Skeletal muscle cell (primary cell): ENCODE data around the gene NAB1.

Source experiments
- DNase-seq: peaks from one replicate; pipeline ENCODE4 v3.0.0-alpha.2; 2010; ENCODE audit warnings: low read depth
- H3K4me3 ChIP-seq: 2 replicates; pipeline ENCODE4 v1.5.1; 2011; ENCODE audit warnings: low read depth, mild to moderate bottlenecking, control low read depth, low read length, moderate library complexity

Gene NAB1

DNA sequence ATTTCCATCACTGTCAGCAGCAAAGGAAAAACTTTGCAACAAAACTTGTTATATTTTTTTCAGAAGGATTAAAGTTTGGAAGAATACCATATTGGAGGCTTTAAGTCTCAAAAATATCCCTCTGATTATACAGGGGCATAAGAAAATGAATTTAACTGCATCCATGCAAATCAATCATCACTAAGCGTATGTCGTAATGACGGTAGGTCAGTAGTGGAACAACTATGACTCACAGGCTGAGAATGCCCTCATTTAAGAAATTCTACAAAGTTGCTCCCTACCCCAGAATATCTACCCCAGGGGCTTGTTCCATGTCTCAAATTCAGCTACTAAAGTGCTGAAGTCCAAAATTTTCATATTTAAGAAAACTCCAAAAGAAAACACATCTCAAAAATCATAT is 12.5 kb upstream of the NAB1 start:
- DNase-seq, result no peak
- H3K4me3 ChIP-seq, result no peak overlapping the region

DNA sequence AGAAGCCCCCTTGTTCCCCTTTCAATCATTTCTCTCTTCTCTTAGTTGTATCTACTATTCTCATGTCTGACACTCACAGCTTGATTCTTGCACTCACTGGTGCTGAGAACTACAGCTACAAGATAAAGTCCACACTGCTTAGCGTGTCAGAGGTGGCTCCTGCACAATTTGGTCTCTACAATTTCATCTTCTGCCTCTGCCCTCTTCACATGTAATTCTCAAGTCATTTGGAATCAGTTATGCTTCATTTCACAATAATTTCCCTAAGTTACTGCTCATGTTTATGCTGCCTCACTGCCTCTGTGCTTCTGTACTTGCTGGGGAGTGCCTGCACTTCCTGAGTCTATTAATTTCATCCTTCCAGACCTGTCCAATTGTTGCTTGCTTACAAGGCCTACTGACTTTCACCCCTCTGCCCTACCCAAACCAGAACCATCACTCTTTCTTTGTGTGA is 11.6 kb upstream of the NAB1 start:
- no peak for DNase-seq
- H3K4me3 ChIP-seq, result no peak overlapping the region

DNA sequence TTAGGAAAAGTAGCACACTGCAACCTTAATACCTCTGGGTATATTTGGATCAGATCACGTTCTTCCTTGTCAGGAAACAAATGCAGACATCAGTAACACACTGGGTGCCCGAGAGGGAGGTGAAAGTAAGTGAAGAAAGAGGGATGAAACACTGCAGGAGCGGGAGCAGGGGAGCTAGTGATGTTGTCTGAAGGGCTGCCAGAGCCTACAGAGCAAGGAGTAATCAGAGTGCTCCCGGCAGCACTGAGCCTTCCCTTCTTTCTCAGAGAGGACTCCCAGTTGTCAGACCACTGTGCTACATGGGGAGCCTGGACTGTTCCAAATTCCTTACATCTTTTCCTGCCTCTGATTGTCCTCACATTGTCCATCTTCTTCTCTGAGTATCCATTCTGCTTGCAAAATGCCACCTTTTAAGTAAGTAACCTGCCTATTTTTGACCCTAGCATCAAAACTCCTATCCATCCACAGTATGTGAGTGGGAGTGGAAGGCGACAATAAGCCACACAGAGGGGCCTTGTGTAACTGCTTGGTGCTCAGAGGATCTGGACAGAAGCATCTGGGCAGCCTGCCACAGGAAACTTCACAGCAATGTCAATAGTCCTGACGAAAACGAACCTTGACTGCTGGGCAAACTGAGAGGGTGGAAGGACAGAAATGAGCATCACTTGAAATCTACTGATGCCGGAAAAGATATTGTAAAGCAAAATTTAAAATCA is 10.8 kb upstream of the NAB1 start:
- no peak for DNase-seq
- H3K4me3 ChIP-seq, result no peak overlapping the region

DNA sequence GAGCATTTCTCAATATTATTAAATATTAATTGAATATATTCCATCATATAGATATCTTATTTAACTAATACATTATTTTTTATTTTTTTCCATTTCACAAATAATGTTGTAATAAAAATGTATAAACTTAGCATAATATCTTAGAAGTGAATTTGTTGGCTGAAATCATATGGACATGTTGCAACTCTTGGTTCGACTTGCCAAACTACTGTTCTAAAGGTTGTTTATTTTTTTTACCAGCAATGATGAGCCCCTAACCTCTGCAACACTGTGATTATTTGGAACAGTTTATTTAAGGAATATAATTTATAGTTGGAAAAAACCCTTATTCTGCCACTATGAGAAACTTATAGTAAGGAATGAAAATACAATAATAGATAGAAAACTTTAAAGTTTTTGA is 8.8 kb upstream of the NAB1 start:
- no peak for DNase-seq
- no peak overlapping the region for H3K4me3 ChIP-seq

DNA sequence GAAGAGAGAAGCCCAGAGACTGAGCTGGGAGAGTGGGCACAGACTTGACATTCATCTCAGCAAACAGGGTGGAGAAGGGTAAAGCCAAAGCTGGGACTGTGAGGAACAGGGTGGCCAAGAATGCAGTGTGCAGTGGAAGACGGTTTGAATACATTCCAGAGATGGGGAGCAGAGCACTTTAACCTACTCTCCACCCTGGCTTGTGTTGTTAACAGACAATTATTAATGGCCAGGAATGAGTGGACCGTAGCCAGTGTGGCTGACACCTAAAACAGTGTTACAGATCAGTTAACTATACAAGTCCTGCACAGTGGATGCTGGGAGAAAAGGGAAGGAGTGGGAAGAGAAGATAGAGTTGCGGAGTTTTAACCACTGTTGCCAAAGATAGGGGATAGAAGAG is 7.4 kb upstream of the NAB1 start:
- DNase-seq, result no peak
- no peak overlapping the region for H3K4me3 ChIP-seq

DNA sequence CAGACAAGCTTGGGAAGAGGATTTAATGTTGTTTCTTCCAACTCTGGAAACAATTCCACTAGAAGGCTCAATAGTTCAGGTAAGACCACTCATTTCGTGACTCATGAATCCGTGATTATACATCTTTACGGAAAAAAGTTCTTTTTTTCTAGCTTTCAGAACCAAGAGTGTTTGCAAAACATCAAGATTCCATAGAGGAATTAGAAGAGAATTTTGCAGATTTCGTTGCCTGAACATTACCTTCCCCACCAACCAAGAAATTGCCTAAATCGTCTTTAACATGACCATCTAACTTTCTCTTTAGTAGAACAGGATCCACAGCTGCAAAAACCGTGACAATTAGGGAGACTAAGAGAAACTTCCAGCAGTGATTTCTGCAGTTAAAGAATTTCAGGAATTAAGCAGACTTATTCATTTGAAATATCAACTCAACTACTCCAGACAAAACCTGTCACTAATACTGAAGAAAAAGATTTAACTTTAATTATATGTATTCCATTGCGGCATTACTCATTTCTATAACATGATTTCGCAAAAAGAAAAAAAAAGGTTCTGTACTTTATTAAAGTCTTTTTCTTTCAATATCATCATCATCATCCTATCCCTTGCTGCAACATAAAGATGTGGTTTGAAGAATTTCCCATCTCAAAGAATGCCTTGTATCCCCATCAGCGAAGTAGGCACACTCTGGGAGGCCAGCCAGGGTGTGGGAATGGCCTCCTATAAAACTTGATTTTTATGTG is 1.9 kb upstream of the NAB1 start:
- no peak for DNase-seq
- H3K4me3 ChIP-seq, result no peak overlapping the region

DNA sequence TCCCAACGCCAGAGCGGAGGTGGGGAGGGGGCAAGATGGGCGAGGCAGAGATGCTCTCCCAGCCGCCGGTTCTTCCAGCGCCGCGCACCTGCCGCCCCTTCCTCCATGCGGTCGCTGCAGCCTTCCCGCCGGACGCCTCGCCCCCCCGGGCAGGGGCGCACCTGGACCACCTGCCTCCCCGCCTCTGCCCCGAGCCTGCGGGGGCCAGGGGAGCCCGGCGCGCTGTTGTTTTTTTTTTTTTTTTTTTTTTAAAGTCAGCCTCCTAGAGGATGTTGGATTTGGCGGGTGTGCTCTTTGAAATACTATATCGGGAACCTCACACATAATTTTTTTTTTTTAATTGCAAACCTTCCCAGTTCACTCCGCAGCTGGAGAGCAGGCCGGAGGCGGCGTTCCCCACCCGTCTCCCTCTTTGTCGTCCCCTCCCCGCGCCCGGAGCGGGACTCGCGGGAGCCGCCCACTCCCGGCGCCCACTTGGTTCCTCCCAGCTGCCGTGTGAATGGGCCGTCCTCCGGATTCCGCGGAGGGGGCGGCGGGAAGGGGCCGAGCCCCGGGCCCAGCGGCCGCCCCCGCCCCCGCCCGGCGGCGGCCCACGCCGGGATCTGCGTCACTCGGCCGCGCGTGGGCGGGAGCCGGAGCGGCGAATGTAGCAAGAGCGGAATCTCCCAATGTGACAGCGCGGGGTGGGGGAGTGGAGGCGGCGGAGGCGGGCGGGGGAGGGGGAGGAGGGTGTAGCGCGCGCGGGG is 421 bp upstream of the NAB1 start:
- peak; percentile 62 for DNase-seq
- H3K4me3 ChIP-seq, result peak overlapping the region; percentile 58

DNA sequence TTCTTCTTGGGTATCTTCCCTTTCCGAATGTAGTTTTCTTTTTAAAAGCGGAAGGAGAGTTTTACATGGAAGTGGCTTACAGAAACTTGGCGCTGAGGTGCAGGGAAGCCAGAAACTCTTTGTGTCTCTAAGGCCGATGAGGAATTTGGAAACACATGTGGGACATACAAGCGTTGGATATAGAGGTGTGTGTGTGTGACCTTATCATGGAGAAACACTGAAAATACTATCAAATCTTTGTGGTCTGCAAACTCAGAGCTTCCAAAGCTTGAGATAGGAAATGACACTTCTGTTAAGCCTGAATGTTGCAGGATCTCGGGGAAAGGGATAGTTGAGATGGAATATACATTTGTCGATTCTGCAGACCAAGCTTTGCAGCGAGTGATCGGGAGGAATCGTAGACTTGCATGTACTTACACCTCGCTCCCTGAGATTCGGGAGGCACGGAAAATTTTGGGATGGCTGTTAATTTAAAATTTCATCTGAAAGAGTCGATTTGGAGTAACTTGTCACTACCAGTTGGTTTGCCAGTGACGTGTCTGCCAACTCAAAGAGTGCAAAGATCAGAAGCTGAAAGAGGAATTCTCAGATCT is 1.0 kb downstream of the NAB1 start:
- H3K4me3 ChIP-seq, result peak overlapping the region; percentile 88
- DNase-seq, result no peak

DNA sequence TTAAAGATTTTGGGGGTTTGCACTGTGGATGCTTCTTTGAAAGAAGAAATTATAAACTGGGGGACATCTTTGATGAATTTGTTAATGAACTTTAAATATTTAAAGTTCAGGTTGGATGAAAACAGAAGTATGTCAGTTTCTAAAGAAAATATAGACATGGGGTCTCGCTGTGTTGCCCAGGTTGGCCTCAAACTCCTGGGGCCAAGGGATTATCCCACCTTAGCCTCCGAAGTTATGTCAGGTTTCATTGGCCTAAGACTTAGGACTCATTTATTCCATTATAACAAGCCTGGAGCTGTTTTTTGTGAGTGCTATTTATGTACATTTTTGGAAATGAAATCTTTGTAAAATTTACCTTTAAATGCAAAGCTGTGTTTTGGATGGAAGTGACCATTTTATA is 2.5 kb downstream of the NAB1 start:
- peak overlapping the region; percentile 1 for H3K4me3 ChIP-seq
- no peak for DNase-seq

DNA sequence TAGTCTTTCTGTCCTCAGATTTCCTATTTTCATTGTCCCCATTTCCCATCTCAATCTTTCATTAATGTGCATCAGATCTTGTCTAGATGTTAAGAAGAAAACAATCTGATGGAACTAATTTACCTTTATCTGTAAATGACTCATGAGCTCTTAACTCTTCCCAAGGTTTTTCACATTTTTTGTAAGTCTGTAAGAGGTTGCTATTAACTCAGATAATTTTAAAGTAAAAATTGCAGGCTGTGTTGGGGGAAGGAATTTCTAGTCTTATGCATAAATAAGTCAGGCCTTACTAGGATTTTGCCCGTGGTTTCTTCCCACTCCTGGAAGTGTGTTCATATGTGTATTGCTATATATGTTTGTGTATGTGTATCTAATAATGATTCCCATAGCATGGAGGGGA is 4.3 kb downstream of the NAB1 start:
- no peak overlapping the region for H3K4me3 ChIP-seq
- no peak for DNase-seq

DNA sequence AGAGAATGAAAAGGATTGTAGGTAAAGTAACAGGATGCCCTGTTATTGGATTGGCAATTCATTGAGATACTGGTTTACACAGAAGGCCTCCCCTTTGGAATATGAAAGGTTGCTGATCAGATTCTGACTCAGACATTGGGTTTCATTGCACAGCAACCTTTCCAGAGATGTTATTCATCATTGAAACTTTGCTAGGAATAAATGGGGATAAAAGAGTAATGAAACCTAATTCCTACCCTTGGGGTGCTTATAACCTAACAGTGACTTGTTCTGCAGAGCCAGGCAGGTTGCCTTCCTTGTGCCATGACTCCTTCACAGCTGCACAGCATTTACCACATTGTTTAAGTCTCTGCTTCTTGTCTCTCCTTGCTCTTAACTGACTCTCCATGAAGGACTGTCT is 5.0 kb downstream of the NAB1 start:
- H3K4me3 ChIP-seq, result no peak overlapping the region
- DNase-seq, result no peak

DNA sequence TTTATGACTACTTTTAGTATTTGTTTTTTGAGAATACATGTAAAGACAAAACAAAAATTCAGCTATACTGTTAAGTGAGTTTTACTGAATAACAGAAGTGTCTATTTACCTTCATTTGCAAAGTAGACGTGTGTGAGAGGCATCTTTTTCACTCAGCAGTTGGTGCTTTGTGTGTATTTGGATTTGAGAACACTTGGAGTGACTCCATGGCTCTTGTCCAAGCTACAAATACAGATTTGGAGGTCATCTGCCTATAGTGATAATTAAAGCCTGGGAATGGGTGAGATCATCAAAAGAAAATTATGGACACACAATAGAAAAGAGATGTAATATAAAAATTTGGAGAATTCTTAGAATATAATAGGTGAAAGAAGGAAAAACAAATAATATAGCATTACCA is 6.2 kb downstream of the NAB1 start:
- no peak for DNase-seq
- H3K4me3 ChIP-seq, result no peak overlapping the region

DNA sequence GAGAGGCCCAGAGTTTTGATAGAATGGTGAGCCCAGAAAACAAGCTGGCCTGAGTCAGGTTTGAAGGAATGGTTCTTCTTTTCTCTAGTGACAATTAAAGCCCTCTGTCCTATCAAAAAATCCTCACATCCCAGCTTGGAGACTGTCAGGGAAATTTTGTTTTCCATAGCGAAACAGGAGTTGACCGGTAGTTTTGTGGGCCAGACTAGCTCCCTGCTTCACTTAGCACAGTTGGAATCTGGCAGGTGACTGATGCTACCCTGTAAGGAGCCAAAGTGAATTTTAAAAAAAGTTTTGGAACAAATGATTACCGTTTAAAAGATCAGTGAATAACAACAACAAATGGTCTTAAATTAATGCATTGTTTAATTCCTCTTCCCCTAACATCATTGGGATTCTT is 6.7 kb downstream of the NAB1 start:
- H3K4me3 ChIP-seq, result no peak overlapping the region
- no peak for DNase-seq

DNA sequence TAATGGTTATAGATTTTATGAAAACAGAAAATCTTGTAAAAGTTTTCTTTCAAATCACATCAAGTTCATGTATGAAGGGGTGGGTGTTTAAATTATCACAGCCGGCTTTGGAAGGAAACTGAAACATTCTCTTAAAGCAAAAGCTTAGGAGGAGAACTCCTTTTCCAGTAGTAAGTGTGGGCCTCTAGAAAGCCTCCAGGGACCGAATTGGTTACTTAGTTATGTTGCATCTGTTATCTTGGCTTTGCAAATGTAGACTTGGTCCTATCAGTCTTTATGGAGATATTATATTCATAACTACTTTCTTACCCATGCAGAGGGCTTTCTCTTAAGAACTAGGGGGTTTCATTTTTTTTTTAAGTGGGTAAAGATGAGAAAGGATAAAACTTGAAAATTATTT is 7.4 kb downstream of the NAB1 start:
- H3K4me3 ChIP-seq, result no peak overlapping the region
- DNase-seq, result no peak

DNA sequence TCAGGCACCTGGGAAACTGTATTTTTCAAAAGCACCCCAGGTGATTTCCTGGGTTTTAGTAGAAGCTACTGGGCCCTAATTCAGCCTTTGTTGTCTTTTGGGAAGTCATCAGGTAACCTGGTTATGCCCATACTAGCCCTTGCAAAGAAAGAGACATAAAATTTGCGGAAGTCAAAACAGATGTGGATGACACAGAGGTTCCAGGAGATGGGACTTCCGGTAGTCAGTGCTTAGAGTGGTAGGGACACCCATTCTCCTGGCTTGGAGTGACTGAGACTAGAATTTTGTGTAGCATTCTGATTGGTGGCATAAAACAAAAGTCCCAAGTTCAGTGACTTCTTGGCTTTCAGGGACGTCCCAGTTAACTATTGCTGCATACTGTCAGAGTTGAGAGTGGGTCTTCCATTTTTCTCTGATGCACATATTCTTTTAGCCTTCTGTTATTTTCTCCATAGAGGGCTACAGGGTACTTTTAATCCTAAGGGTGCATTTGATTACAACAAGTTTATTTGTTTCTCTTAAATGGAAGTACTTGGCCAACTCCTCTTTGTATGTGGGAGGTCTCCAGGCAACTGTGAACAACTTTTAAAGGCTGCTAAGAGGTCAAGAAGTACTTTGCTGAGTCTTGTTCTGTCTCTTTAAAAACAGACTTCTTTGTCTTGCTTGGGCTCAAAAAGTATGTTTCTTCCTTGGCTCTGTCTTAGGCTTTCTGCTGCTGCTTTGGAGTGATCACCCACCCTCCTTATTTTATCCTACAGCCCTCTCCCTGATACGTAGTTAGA is 8.8 kb downstream of the NAB1 start:
- no peak for DNase-seq
- H3K4me3 ChIP-seq, result no peak overlapping the region

DNA sequence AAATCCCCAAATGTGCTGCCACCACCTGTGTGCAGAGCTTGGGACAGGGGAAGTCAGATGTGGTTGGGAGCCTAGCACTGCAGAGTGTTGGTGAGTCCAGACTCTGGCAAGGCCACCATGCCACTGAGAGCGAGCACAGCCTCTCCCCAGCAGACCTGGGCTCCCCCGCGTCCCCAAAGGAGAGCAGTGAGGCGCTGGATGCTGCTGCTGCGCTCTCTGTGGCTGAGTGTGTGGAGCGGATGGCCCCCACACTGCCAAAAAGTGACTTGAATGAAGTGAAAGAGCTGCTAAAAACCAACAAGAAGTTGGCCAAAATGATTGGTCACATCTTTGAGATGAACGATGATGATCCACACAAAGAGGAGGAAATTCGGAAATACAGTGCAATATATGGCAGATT is 10.7 kb downstream of the NAB1 start:
- no peak overlapping the region for H3K4me3 ChIP-seq
- no peak for DNase-seq

DNA sequence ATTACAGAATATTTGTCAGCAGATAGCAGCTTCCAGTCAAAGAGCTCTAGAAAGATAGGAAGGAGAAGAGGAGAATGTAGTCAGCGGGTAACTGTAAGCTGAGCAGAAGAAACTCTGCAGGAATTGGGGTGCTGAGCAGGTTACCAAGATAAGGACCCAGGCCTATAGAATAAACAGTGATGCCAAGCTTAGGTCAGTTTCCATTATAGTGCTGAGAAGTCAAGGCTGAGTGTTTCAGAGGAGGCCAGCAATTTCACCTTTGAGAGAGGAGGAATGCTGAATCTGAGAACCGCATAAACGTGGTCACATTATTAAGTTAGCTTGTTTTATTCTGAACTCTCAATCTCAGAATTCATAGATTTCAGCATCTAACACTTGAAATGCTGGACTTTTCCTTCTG is 13.9 kb downstream of the NAB1 start:
- DNase-seq, result no peak
- no peak overlapping the region for H3K4me3 ChIP-seq

DNA sequence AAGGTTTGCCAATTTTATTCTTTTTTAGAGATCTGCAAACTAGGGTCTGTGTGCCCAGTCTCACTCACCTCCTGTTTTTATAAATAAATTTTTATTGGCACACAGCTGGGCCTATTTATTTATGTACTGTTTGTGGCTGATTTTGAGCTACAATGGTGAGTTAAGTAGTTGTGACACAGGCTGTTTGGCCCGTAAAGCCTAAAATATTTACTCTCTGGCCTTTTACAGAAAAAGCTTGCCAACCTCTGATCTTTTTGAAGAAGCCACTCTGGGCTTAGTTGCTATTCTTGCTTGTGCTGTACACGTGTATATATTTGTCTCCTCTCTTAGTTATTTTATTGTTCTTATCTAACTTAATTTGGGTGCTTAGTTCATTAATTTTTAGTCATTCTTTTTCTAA is 14.5 kb downstream of the NAB1 start:
- no peak overlapping the region for H3K4me3 ChIP-seq
- DNase-seq, result no peak

DNA sequence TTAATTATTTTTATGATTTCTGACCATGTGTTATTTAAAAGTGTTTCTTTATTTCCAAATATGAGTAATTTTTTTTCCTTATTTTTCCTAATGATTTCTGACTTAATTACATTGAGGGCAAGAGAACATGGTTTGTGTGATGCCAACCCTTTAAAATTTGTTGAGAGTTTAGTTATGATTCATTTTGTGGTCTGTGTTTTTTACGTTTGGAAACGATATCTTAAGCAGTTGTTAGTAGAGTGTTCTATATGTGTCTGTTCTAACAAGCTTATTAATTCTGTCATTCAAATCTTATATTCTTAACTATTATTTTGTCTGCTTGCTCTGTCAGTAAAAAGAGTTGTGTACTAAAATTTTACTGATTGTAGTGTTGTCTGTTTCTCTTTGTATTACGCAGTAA is 15.0 kb downstream of the NAB1 start:
- no peak overlapping the region for H3K4me3 ChIP-seq

DNA sequence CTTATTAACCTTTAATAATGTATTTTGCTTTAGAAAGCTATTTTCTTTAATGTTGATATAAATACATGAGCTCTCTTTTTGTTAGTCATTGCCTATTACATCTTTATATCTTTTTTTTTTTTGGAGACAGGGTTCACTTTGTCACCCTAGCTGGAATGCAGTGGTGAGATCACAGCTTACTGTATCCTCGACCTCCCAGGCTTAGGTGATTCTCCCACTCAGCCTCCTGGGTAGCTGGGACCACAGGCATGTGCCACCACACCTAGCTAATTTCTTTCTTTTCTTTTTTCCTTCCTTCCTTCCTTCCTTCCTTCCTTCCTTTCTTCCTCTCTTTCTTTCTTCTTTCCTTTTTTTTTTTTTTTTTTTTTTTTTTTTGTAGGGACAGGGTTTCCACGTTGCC is 15.4 kb downstream of the NAB1 start:
- no peak overlapping the region for H3K4me3 ChIP-seq
- no peak for DNase-seq

More for the DNA sequence above, 15.0 kb downstream of the NAB1 start:
- no peak for DNase-seq
